ENCODE measurements around the gene CRACDL.

CRACDL gene

DNA sequence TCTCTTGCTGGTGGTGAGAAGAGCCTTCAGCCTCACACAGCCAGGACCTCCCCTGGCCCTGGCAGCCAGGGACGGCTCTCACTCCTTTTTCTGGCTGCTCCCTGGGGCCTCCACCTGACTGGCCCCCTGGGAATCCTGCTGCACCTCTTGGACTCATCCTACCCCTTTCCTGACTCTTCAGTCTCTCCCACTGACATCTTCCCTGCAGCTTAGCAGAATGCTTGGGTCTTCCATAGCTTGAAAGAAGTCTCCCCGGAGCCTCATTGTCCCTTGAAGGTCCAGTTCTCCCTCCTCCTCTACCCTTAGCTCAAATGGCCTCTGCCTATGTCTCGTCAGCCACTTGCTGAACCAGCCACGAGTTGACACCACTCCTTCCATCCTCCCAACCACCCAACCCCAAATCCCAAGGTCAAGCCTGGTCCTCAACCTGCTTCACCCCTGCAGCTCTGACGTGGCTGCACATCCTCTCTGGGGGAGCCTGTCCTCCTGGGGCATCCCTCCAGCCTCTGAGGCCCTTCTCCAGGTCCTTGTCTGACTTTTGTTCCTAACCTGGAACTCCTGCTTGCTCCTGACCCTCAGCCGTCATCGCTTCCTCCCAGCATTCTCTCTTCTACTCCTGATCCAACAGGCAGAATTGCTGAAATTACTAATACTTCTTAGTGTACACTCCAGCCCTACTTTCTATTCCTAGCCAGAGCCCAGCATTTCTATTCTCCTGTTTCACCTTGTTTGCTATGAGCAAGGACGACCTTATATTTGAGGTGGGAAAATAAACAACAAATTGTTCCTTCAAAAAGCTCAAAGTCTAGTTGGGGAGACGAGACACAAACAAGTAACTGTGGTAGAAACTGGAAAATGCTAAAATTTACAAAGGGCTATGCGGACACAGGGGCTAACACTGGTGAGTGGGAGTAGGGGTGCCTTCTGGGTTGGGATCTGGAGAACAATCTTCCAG lies 136.4 kb downstream of the CRACDL start:
- DNase-seq, result no peak

GRCh38 chr2:98796775-98797544 lies 139.1 kb downstream of the CRACDL start:
- DNase-seq, result no peak

DNA sequence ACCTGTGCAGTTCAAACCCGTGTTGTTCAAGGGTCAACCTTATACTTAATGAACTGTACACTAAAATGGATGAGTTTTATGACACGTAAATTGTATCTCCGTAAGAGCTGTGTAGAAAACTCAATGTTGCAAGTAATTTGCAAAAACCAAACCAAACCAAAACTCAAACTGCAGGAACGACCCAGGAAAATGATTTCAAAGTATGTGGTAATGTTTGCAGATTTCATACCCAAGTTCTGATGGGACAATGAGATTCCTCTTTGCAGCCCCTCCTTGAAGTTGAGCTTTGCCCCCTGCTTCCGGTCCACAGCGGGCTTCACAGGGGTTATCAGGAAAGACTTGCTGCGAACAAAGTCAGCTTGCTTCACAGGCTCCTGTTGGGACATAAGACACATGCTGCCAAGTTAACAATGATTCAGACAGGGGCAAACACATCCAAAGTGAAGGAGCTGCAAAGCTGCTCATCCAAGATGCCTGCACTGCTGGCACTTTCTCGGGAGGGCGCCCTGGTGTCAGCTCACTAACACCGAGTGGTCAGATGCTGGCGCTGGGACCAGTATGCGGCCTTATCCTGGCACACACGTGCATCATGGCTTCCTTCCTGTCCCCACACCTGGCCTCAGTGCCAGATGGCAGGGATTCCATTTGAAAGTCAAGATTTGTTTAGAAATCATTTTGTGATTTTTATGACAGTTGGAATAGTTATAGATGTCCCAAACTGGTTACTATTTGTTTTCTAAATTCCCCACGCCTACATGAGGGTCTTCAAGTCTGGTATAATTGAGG lies 139.9 kb downstream of the CRACDL start:
- no peak for DNase-seq

- DNase-seq, result no peak
These were observed 141.9 kb downstream of the CRACDL start for GRCh38 chr2:98793897-98794830.

DNA sequence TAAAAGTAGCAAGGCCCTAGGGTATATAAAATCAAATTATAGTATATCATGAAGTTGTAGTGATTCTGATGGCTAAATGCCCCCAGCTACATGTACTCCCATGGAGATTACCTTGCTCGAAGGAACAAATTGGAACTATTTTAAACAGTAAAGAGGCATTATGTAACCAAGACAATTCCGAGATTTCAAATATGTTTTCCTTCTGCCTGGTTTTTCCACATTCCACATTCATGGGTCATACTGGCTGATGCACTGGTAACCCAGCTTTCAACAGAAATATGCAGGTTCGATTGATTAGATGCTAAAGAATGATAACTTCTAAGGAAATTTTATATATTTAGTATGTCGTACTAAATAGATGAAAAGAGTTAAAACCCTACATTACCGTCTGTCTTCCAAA lies 142.8 kb downstream of the CRACDL start:
- no peak for DNase-seq

- no peak for DNase-seq
These were observed 145.8 kb downstream of the CRACDL start for GRCh38 chr2:98790221-98790620.

DNA sequence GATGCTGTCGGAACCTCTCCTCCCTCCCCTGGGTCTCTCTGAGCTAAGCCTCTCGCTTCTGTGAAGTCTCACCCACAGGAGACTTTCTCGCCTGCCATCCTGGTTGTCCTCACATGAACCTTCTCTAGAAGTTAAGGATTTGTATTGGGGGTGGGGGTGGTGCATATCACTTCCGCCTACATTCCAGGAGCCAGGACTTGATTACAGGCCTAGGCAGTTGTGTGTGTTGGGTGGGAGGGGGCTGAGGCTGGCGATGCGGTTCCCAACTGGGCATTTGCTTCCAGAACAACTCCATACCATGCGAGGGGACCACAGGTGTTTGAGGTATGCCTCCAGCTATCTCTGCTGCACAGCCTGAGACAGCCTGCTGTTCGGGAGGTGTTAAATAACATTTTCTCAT lies 148.3 kb downstream of the CRACDL start:
- DNase-seq, result no peak

DNA sequence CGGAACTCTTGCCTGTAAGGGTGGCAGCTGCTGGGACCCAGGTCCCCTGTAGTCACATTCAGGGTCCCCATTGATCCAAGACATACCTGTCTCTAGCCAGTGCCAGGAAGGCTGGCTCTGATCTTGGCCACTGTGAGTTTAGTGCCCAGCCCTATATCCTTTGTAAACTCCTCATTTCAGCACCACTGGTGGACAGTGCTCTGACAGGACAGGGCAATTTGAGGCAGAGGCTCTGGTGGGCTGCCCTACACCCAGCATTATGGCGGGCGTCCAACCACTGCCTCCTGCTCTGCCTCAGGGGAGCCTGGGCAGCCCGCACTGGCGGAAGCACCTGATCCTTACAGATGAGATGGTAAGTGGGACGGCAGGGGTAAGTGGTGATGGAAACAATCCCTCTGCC lies 149.8 kb downstream of the CRACDL start:
- DNase-seq, result no peak

- DNase-seq, result no peak
These were observed 153.5 kb downstream of the CRACDL start for GRCh38 chr2:98782570-98782969.

- no peak for DNase-seq
These were observed 154.2 kb downstream of the CRACDL start for GRCh38 chr2:98781822-98782221.

DNA sequence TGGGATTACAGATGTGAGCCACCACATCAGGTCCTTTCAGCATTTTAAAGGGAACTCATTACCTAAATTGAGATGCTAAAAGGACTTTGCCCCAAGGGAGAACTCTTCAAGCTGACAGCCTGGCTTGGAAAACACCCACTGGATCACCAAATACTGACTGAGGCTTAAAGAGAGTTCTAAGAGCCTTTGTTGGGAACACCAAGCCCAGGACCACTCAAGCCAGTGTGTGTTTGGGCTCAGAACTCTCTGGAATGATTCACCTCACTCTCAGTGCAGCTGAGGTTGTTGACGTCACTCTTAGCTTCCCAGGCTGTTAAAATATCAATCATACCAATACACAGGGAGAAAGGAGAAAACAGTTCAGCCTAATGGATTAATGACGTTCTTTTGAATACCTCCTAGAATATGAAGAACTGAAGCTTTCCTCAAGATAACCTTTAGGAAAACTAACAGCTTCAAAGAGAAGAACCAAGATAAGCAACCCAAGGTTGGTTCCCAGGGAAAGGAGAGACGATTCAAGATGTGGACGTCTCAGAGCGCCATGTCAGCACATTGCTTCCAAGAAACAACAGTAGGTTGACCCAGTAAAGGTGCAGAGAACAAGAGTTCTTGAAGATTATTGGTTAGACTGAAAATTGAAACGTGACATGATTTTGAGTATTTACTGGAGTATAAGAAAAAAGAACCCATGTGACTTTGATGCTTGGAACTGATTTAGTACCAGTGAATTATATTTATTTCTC lies 157.1 kb downstream of the CRACDL start:
- DNase-seq, result no peak

DNA sequence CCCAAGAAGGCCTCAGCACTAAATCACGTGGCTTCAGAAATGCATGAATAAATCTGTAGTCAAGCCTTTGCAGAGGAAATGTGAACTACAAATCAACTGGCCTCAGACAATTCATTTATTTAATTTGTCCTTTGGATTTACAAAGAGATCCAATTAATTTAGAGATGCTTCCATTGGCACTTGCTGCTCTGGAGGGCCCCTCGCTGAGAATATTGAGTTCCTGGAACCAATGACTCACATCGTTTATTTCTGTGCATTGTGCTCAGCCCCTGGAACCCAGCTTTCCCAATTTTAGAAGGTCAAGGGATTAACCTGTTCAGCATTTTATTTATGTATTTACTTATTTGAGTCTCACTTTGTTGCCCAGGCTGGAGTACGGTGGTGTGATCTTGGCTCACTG lies 157.9 kb downstream of the CRACDL start:
- no peak for DNase-seq

- no peak for DNase-seq
These were observed 158.3 kb downstream of the CRACDL start for GRCh38 chr2:98777710-98778109.

DNA sequence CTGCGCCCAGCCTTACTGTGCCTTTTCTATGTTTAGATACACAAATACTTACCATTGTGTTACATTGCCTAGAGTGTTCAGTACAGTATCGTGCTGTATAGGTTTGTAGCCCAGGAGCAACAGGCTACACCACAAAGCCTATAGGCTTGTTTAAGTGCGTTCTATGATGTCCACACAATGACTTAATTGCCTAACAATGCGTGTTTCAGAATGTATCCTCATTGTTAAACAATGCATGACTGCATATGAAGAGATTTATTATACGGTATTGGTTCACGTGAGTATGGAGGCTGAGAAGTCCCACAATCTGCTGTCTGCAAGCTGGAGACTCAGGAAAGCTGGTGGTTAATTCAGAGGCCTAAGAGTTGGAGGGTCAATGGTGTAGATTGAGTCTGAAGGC lies 158.9 kb downstream of the CRACDL start:
- DNase-seq, result no peak

DNA sequence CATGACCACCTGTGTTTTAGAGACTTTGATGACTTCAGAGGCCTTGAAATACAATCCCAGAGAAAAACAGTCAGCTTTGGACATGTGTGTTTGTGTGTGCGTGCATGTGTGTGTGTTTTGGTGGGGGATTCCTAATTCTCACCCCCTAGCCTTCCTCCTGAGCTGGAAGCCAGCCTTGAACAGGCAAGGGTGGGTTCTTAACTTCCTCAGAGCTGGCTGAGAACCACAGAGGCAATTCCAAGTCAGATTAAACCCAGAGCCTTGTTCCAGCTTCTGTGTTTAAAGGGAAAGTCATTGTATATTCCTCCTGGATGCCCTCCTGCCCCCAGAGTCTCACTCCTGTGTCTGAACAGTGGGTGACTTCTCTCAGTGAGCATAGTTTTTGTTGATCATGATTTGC lies 159.9 kb downstream of the CRACDL start:
- DNase-seq, result no peak

DNA sequence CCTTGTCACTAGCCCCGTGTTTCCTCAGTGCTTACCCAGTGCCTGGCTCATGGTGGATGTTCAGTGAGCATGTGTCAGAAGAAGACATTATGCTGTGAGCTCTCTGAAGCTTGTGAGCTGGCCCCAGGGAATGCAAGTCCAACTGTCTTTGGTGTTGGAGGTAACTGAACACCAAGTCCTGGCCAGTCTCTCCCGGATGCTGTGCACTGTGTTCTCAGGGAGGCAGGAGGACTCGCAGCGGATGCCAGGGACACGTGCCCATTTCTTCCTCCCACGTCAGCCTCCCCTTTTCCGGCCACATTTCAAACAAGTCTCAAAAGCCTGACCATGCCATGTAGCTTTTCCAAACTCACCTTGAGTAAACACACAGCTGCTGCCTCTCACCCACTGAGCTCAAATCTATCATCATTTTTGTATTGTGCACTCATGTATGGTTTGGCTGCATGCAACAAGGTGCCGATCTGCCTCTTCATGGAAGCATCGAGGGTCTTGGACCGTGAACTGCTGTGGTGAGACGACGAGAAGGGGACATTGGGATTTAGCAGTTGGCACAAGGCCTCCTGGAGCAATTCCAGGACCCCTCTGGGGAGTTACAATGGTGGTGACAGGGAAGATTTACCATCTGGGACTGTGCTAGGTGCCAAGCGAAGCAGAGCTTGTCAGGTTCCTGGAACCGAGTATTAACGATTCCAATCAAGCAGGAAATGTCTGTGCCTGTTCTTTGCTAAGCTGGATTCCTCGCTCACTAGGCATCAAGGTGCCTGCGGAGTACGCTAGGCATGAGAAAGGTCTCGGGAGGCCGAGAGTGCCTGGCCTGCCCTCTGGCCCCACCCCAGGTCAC lies 160.7 kb downstream of the CRACDL start:
- peak; percentile 68 for DNase-seq

DNA sequence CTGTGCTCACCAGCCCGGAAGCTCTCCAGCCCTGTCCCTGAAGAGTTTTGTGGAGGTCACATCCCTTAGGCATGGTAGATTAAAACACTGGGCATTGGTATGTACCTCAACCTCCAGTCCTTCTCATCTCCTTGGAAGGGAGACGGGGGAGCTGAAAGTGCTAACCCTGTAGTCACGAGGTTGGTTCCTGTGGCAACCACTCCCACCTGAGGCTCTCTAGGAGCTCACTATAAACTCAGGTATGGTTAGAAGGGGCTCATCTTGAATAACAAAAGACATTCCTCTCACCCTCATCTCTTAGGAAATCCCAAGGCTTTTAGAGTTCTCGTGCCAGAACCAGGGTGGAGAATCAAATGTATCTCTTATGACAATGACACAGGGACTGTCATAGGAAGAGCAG lies 162.1 kb downstream of the CRACDL start:
- no peak for DNase-seq

- no peak for DNase-seq
These were observed 162.9 kb downstream of the CRACDL start for GRCh38 chr2:98773169-98773568.

DNA sequence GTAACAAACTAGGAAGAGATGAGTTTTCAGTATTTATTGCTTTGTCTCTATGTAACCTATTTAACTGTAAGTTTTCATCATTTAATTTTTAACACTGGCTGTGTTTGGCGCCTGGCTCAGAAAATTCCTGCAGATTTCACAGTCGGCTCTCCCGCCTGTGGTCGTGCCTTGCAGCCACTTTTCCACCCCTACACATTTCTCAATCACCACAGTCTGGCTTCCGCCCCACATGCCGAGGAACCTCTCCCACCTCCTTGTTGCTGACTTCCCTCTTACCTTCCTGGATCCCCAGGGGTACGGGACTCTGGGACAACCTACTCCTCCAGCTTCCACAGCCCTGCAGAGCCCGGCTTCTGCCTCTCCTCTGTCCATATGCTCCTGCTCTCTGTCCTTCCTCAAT lies 163.5 kb downstream of the CRACDL start:
- DNase-seq, result no peak
